Measurements from ENCODE around the gene ZNF593OS. TPM values are rescaled to one million over a fixed set of nuclear protein-coding genes. Genes with fewer than 3 reads are reported as not detected.

The ZNF593OS gene
- total RNA-seq, 3 donors from 2014 or later: not detected

DNA sequence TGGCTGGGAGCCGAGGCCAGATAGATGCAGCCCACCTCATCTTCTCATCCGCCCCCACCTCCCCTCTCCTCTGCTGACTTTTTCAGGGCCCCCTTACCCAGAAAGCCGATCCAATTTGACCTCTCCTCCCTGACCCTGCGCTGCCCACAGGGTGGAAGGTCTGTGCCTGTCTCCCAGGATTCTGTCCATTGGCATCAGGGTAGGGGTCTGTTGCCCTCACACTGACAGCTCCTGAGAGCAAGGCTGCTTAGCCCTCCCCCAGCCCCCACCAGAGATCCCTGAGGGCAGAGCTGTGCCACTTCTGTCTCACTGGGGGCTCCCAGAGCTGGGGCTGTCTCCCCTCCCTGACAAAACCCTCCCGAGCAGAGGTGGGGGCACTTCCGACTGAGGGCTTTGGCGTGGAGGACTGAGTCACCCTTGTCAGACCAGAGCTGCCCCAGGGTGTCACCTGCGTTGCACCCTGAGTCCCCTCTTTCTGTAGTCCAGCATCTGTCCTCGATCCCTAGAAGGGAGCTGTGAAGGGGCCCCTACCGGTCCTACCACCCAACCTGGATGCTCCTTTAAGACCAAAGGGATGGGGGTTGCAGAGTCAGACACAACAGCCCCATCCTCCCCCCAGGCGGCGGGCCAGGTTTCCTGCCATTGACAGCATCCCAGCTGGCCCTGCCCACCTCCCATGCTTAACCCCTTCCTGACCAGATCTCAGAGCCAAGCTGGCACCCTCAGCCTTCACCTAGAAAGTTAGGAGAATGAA, 15.2 kb downstream of the ZNF593OS start:
- Histone ChIP-seq H3K4me3 (no peak overlapping the region), H3K36me3 (ENCODE audit: low read depth) (no peaks in the 10 kb centered on the region), H3K4me1 (ENCODE audit: low read depth) (peaks cover 4% of the 10 kb centered on the region), H3K9me3 (no peaks in the 10 kb centered on the region)
- intact Hi-C loops (cut with DNase I, micrococcal nuclease): no loop called here
- no peak for ATAC-seq
- TF ChIP-seq, protein P1, sequence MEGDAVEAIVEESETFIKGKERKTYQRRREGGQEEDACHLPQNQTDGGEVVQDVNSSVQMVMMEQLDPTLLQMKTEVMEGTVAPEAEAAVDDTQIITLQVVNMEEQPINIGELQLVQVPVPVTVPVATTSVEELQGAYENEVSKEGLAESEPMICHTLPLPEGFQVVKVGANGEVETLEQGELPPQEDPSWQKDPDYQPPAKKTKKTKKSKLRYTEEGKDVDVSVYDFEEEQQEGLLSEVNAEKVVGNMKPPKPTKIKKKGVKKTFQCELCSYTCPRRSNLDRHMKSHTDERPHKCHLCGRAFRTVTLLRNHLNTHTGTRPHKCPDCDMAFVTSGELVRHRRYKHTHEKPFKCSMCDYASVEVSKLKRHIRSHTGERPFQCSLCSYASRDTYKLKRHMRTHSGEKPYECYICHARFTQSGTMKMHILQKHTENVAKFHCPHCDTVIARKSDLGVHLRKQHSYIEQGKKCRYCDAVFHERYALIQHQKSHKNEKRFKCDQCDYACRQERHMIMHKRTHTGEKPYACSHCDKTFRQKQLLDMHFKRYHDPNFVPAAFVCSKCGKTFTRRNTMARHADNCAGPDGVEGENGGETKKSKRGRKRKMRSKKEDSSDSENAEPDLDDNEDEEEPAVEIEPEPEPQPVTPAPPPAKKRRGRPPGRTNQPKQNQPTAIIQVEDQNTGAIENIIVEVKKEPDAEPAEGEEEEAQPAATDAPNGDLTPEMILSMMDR (IDR thresholded peaks at IDR 0.05): no peak
- DNase-seq: no peak

GRCh38 chr1:26155370-26156284, 16.0 kb downstream of the ZNF593OS start:
- intact Hi-C loops (cut with DNase I, micrococcal nuclease): no loop called here
- no peak overlapping the region for H3K4me3 ChIP-seq
- no peaks in the 10 kb centered on the region for H3K4me1 ChIP-seq (ENCODE audit: low read depth)
- ATAC-seq (no peak), DNase-seq (no peak)
- TF ChIP-seq, protein P1 (IDR thresholded peaks at IDR 0.05): no peak
- H3K36me3 ChIP-seq (ENCODE audit: low read depth): no peaks in the 10 kb centered on the region
- no peaks in the 10 kb centered on the region for H3K9me3 ChIP-seq

- no peak overlapping the region for H3K4me3 ChIP-seq
- TF ChIP-seq, protein P1 (IDR thresholded peaks at IDR 0.05): no peak
- no peaks in the 10 kb centered on the region for H3K9me3 ChIP-seq
- intact Hi-C loops (cut with DNase I, micrococcal nuclease): no loop called here
- no peaks in the 10 kb centered on the region for H3K36me3 ChIP-seq (ENCODE audit: low read depth)
- DNase-seq (no peak), ATAC-seq (no peak)
- no peaks in the 10 kb centered on the region for H3K4me1 ChIP-seq (ENCODE audit: low read depth)
Observed at GRCh38 chr1:26154750-26155149, 16.9 kb downstream of the ZNF593OS start.

DNA sequence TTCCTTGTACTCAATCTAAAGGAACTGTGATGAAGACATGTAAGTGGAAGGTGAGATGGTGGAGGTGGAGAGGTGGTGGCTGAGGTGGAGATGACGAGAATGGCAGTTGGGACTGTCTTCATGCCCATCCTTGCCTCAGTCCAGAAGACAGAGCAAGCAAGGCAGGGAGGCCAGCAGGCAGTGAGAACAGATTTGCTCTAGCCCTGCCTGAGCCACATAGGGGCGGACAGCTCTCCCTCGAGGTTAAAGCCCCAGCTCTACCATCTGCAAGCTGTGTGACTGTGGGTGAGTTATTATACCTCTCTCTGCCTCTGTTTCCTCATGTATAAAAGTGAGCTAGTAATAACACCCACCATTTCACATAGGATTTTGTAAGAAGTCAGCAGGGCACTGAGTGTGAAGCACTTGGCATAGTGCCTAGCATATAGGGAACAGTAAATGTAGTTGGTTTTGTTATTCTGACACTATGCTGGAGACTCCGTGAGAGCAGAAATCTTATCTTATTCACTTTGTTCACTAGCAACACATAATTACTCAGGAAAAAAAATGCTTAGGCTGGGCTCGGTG, 17.6 kb downstream of the ZNF593OS start:
- ATAC-seq (no peak), DNase-seq (no peak)
- H3K9me3 ChIP-seq: no peaks in the 10 kb centered on the region
- H3K4me1 ChIP-seq (ENCODE audit: low read depth): no peaks in the 10 kb centered on the region
- intact Hi-C loops (cut with DNase I, micrococcal nuclease): no loop called here
- TF ChIP-seq, protein P1 (IDR thresholded peaks at IDR 0.05): no peak
- H3K4me3 ChIP-seq: no peak overlapping the region
- H3K36me3 ChIP-seq (ENCODE audit: low read depth): no peaks in the 10 kb centered on the region

DNA sequence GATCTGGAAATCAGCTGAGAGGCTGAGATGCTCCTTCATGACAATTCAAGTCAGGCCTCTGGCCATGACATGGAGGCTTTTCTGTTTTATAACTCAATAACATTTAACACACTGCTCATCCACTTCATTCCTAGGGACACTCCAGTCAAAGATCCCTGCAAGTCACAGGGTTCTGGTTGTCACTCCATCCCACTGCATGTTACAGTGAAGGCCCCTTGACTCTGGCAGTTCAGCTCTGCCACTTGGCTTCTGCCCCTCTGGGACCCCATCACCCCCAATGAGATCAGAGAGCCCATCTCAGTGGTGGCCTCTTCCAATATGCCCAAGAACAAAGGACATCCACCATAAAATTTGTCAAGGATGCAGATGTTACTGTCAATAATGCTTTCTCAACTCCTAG, 22.7 kb downstream of the ZNF593OS start:
- no peaks in the 10 kb centered on the region for H3K36me3 ChIP-seq (ENCODE audit: low read depth)
- DNase-seq (no peak), ATAC-seq (no peak)

More for the DNA sequence above, 22.7 kb downstream of the ZNF593OS start:
- Histone ChIP-seq H3K9me3 (no peaks in the 10 kb centered on the region), H3K4me1 (ENCODE audit: low read depth) (no peaks in the 10 kb centered on the region), H3K4me3 (no peak overlapping the region)
- intact Hi-C loops (cut with DNase I, micrococcal nuclease): loop anchor here in 1 of 2 donors (5.0 to 10.0 kb wide), 2 partner anchors 42 to 114 kb away; no protein-coding TSS in a partner anchor
- TF ChIP-seq, protein P1 (IDR thresholded peaks at IDR 0.05): no peak

All from mucosa of descending colon (tissue), 3 donors.